HG03159 (cell line): ENCODE measurements around the gene PRUNE2.
"Not testable (repeated sequence)": the region's sequence is repeated elsewhere in the genome, so short reads cannot be mapped to it uniquely, and the experiment has no call there.

Experiments
- ATAC-seq: cut with Tn5 transposase; IDR thresholded peaks from one replicate; pipeline ENCODE4 v1.9.1; 2021; ENCODE audit warnings: mild to moderate bottlenecking, moderate library complexity; ENCODE audit not compliant: unreplicated experiment

The PRUNE2 gene

GRCh38 chr9:76700916-76701315 lies 205.0 kb downstream of the PRUNE2 start:
- ATAC-seq: no peak

- ATAC-seq: no peak
Observed at GRCh38 chr9:76699971-76700370, 205.9 kb downstream of the PRUNE2 start.

GRCh38 chr9:76697554-76697953 lies 208.4 kb downstream of the PRUNE2 start:
- ATAC-seq: no peak

- ATAC-seq: no peak
Observed at GRCh38 chr9:76697081-76697480, 208.8 kb downstream of the PRUNE2 start.

GRCh38 chr9:76693912-76694311 lies 212.0 kb downstream of the PRUNE2 start:
- ATAC-seq: no peak

- ATAC-seq: no peak
Observed at GRCh38 chr9:76692458-76693129, 213.3 kb downstream of the PRUNE2 start.

GRCh38 chr9:76691517-76692313 lies 214.2 kb downstream of the PRUNE2 start:
- ATAC-seq: no peak

GRCh38 chr9:76690973-76691370 lies 214.9 kb downstream of the PRUNE2 start:
- ATAC-seq: no peak

- no peak for ATAC-seq
Observed at GRCh38 chr9:76690246-76690972, 215.5 kb downstream of the PRUNE2 start.

GRCh38 chr9:76688471-76689238 lies 217.3 kb downstream of the PRUNE2 start:
- ATAC-seq: no peak

- no peak for ATAC-seq
Observed at GRCh38 chr9:76687861-76688391, 218.0 kb downstream of the PRUNE2 start.

- no peak for ATAC-seq
Observed at GRCh38 chr9:76686756-76687155, 219.2 kb downstream of the PRUNE2 start.

- ATAC-seq: no peak
Observed at GRCh38 chr9:76684213-76684612, 221.7 kb downstream of the PRUNE2 start.

GRCh38 chr9:76681556-76681955 lies 224.4 kb downstream of the PRUNE2 start:
- no peak for ATAC-seq

GRCh38 chr9:76680716-76681425 lies 225.0 kb downstream of the PRUNE2 start:
- no peak for ATAC-seq

- ATAC-seq: no peak
Observed at GRCh38 chr9:76677481-76678055, 228.3 kb downstream of the PRUNE2 start.

- no peak for ATAC-seq
Observed at GRCh38 chr9:76676857-76677256, 229.1 kb downstream of the PRUNE2 start.

GRCh38 chr9:76667521-76667957 lies 238.4 kb downstream of the PRUNE2 start:
- ATAC-seq: no peak

- ATAC-seq: not testable (repeated sequence)
Observed at GRCh38 chr9:76665966-76666365, 239.9 kb downstream of the PRUNE2 start.

- ATAC-seq: no peak
Observed at GRCh38 chr9:76665458-76665857, 240.5 kb downstream of the PRUNE2 start.
